SK-N-SH (cell line): Measurements from ENCODE around the gene SYNM. TPM values are rescaled to one million over a fixed set of nuclear protein-coding genes. Genes with fewer than 3 reads are reported as not detected.

Source experiments
- CTCF ChIA-PET: fragments of 300-600, 350-600 bp; formaldehyde crosslinking; extraction: SDS; loops from one replicate; lab custom pipeline; 2021; lab: Yijun Ruan, JAX
- POLR2A ChIA-PET: fragments of 350-600 bp; sonication (Branson Sonifier 250); formaldehyde crosslinking; extraction: SDS; loops from one replicate; lab custom pipeline; 2020; ENCODE audit warnings: antibody characterized with exemption, inconsistent platforms; lab: Yijun Ruan, JAX
- DNase-seq: peaks from one replicate; pipeline ENCODE4 v3.0.0; 2012
- H2AFZ ChIP-seq: fragments of 200-600 bp; sonication (generic); 2 replicates; pipeline ENCODE4 v1.8.1; 2016; ENCODE audit warnings: antibody characterized with exemption, mild to moderate bottlenecking, low read depth
- H3F3A ChIP-seq: fragments of 200-600 bp; sonication (generic); replicated peaks from 2 replicates; pipeline ENCODE3; 2016; ENCODE audit warnings: antibody characterized with exemption, mild to moderate bottlenecking; ENCODE audit not compliant: insufficient read depth
- H3K27ac ChIP-seq, 2 experiments: fragments of 200-500 bp in 1 of 2; fragments of 200-600 bp in 1 of 2; sonication (Bioruptor generic) in 1 of 2; sonication (generic), shearing (Covaris generic) in 1 of 2; 2 replicates each; pipeline versions ENCODE4 v1.5.1 to v1.6.1; 2014 to 2016; ENCODE audit warnings: low read depth in 2 of 2, inconsistent platforms in 1 of 2, low read length in 1 of 2, mild to moderate bottlenecking in 1 of 2, mixed read lengths in 1 of 2
- H3K27me3 ChIP-seq: fragments of 200-600 bp; sonication (generic), shearing (Covaris generic); 2 replicates; pipeline ENCODE4 v1.6.1; 2016; ENCODE audit warnings: mixed run types; ENCODE audit not compliant: insufficient read depth
- H3K36me3 ChIP-seq, 2 experiments: fragments of 200-500 bp in 1 of 2; fragments of 200-600 bp in 1 of 2; sonication (Bioruptor generic) in 1 of 2; sonication (generic) in 1 of 2; replicated peaks in 1 of 2; 2 replicates each; pipeline versions ENCODE3 to v1.5.1; 2014 to 2016; ENCODE audit warnings: low read length in 1 of 2, mild to moderate bottlenecking in 1 of 2; ENCODE audit not compliant: insufficient read depth in 2 of 2, control insufficient read depth in 1 of 2
- H3K4me1 ChIP-seq, 2 experiments: fragments of 200-500 bp in 1 of 2; fragments of 200-600 bp in 1 of 2; sonication (Bioruptor generic) in 1 of 2; sonication (generic), shearing (Covaris generic) in 1 of 2; 2 replicates each; pipeline versions ENCODE4 v1.5.1 to v1.6.1; 2014 to 2016; ENCODE audit warnings: low read depth in 1 of 2, low read length in 1 of 2, mixed run types in 1 of 2; ENCODE audit not compliant: insufficient read depth in 2 of 2, control insufficient read depth in 1 of 2
- H3K4me2 ChIP-seq: fragments of 200-600 bp; sonication (generic), shearing (Covaris generic); 2 replicates; pipeline ENCODE4 v1.6.1; 2017; ENCODE audit warnings: mixed run types
- H3K4me3 ChIP-seq, 2 experiments: fragments of 200-500 bp in 1 of 2; fragments of 200-600 bp in 1 of 2; sonication (Bioruptor generic) in 1 of 2; sonication (generic), shearing (Covaris generic) in 1 of 2; 2 replicates each; pipeline versions ENCODE4 v1.5.1 to v1.8.1; 2014 to 2016; ENCODE audit warnings: low read depth in 2 of 2, inconsistent platforms in 1 of 2, low read length in 1 of 2, mild to moderate bottlenecking in 1 of 2, mixed read lengths in 1 of 2, moderate library complexity in 1 of 2
- H3K79me2 ChIP-seq: fragments of 200-600 bp; sonication (generic); 2 replicates; pipeline ENCODE4 v1.8.1; 2017; ENCODE audit warnings: mild to moderate bottlenecking; ENCODE audit not compliant: insufficient read depth
- H3K9ac ChIP-seq: fragments of 200-600 bp; sonication (generic); 2 replicates; pipeline ENCODE4 v1.6.1; 2017; ENCODE audit warnings: mixed run types
- H3K9me2 ChIP-seq: fragments of 200-600 bp; sonication (generic); 2 replicates; pipeline ENCODE4 v1.6.1; 2017; ENCODE audit warnings: mixed run types
- H3K9me3 ChIP-seq: fragments of 200-600 bp; sonication (generic); 2 replicates; pipeline ENCODE4 v1.6.1; 2017; ENCODE audit warnings: mixed run types, mild to moderate bottlenecking, moderate library complexity
- H4K20me1 ChIP-seq: fragments of 200-600 bp; sonication (generic); 2 replicates; pipeline ENCODE4 v1.6.1; 2017; ENCODE audit warnings: mild to moderate bottlenecking, mixed run types; ENCODE audit not compliant: insufficient read depth
- ELF1 ChIP-seq: IDR thresholded peaks from 2 replicates; pipeline ENCODE4 v1.4.0; 2012
- EZH2phosphoT487 ChIP-seq: fragments of 200-600 bp; sonication (generic); IDR thresholded peaks from 2 replicates; pipeline ENCODE4 v1.6.1; 2017; ENCODE audit warnings: low read depth, mixed run types, mild to moderate bottlenecking, antibody characterized with exemption, moderate library complexity, borderline replicate concordance
- FOXJ3 ChIP-seq: sonication (generic); formaldehyde crosslinking; IDR thresholded peaks from 2 replicates; pipeline ENCODE4 v1.5.1; 2020; ENCODE audit warnings: mild to moderate bottlenecking, missing genetic modification reagents
- FOXM1 ChIP-seq: IDR thresholded peaks from 2 replicates; pipeline ENCODE4 v1.4.0; 2012; ENCODE audit warnings: low read depth, mild to moderate bottlenecking
- JUND ChIP-seq: IDR thresholded peaks from 2 replicates; pipeline ENCODE4 v1.4.0; 2012
- MXI1 ChIP-seq: IDR thresholded peaks from 2 replicates; pipeline ENCODE4 v1.6.1; 2012; ENCODE audit warnings: mild to moderate bottlenecking, low read depth, low read length, improper control_type of control experiment
- NFIC ChIP-seq: IDR thresholded peaks from 2 replicates; pipeline ENCODE4 v1.4.0; 2012; ENCODE audit warnings: borderline replicate concordance
- POLR2AphosphoS5 ChIP-seq: IDR thresholded peaks from 2 replicates; pipeline ENCODE4 v1.6.1; 2012; ENCODE audit warnings: low read depth, low read length
- RCOR1 ChIP-seq: fragments of 150-350 bp; IDR thresholded peaks from 2 replicates; pipeline ENCODE4 v1.6.1; 2017; ENCODE audit warnings: antibody characterized with exemption, low read length
- RFX5 ChIP-seq: IDR thresholded peaks from 2 replicates; pipeline ENCODE4 v1.6.1; 2012; ENCODE audit warnings: mild to moderate bottlenecking, improper control_type of control experiment, low read length
- RXRA ChIP-seq: IDR thresholded peaks from 2 replicates; pipeline ENCODE4 v1.4.0; 2012; ENCODE audit warnings: low read depth, mild to moderate bottlenecking, borderline replicate concordance
- SMC3 ChIP-seq: IDR thresholded peaks from 2 replicates; pipeline ENCODE4 v1.6.1; 2012; ENCODE audit warnings: low read depth, low read length, improper control_type of control experiment
- TAF1 ChIP-seq: IDR thresholded peaks from 2 replicates; pipeline ENCODE4 v1.6.1; 2012; ENCODE audit warnings: low read depth, mild to moderate bottlenecking, low read length, moderate library complexity, borderline replicate concordance
- WGBS: methylation state at CpG from one replicate; pipeline ENCODE4 v1.1.6; 2017; ENCODE audit warnings: low lambda C conversion rate; 5-methylcytosine and 5-hydroxymethylcytosine counted together
- polyA plus RNA-seq, 3 experiments: library from polyadenylated mRNA; depleted of rRNA; stranded (reverse); fragments of >200 nt; gene quantifications; 2 replicates each; pipeline ENCODE4 v1.2.3, GENCODE V29; 2012
- TF ChIP-seq, protein P1 (sequence below): IDR thresholded peaks from 2 replicates; pipeline ENCODE4; 2012
- TF ChIP-seq, protein P2 (sequence below): IDR thresholded peaks from 2 replicates; pipeline ENCODE4 v1.6.1; 2012; ENCODE audit warnings: mild to moderate bottlenecking, low read depth, low read length, moderate library complexity
- TF ChIP-seq, protein P3 (sequence below): IDR thresholded peaks from 2 replicates; pipeline ENCODE4 v1.4.0; 2012; ENCODE audit warnings: low read depth, borderline replicate concordance
- TF ChIP-seq, protein P4 (sequence below): fragments of 150-350 bp; IDR thresholded peaks from 2 replicates; pipeline ENCODE4 v1.6.1; 2016; ENCODE audit warnings: mild to moderate bottlenecking, low read depth, low read length
- TF ChIP-seq, protein P5 (sequence below): IDR thresholded peaks from 2 replicates; pipeline ENCODE4 v1.4.0; 2012; ENCODE audit warnings: low read depth

Gene SYNM
- polyA plus RNA-seq, 1 of the 3 experiments (the other 2 are of a cell fraction) = 5.0 TPM

DNA sequence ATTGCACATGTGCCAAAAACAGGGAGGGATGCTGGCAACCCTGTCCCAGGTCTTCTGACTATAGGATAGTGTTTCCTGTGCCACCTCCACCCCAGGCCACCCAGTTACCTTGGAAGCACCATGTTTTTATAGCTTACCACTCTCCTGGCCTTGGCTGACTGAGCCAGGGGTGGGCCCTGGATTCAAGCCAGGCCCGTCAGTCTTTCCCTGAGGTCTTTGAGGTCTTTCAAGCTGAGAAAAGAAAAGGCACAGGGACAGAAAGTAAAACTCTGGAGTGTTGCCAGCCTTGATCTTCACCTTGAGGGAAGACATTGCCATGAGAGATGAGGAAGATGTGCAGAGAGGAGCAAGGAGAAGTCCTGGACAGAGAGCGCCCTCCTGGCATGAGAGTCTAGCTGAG is 46.3 kb downstream of the SYNM start:
- 73% methylated on average over 2 of the region's 2 CpGs for WGBS
- H3K9me2 ChIP-seq = no peaks in the 10 kb centered on the region
- H3K4me2 ChIP-seq = no peak overlapping the region
- ChIA-PET CTCF (interaction anchor here (1.1 kb wide), 1 partner anchor 8 kb away, joined by 3 read pairs; no protein-coding TSS in a partner anchor), POLR2A (no interaction called here)
- no peaks in the 10 kb centered on the region for H3K79me2 ChIP-seq
- peaks cover 0 to 6% of the 10 kb centered on the region in 2 experiments for H3K36me3 ChIP-seq
- no peaks in the 10 kb centered on the region for H4K20me1 ChIP-seq
- H3K9me3 ChIP-seq = no peaks in the 10 kb centered on the region
- no peaks in the 10 kb centered on the region for H3F3A ChIP-seq
- no peaks in the 10 kb centered on the region for H3K27me3 ChIP-seq
- TF ChIP-seq, protein P1, sequence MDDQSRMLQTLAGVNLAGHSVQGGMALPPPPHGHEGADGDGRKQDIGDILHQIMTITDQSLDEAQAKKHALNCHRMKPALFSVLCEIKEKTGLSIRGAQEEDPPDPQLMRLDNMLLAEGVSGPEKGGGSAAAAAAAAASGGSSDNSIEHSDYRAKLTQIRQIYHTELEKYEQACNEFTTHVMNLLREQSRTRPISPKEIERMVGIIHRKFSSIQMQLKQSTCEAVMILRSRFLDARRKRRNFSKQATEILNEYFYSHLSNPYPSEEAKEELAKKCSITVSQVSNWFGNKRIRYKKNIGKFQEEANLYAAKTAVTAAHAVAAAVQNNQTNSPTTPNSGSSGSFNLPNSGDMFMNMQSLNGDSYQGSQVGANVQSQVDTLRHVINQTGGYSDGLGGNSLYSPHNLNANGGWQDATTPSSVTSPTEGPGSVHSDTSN = no peak
- TF ChIP-seq, protein P2, sequence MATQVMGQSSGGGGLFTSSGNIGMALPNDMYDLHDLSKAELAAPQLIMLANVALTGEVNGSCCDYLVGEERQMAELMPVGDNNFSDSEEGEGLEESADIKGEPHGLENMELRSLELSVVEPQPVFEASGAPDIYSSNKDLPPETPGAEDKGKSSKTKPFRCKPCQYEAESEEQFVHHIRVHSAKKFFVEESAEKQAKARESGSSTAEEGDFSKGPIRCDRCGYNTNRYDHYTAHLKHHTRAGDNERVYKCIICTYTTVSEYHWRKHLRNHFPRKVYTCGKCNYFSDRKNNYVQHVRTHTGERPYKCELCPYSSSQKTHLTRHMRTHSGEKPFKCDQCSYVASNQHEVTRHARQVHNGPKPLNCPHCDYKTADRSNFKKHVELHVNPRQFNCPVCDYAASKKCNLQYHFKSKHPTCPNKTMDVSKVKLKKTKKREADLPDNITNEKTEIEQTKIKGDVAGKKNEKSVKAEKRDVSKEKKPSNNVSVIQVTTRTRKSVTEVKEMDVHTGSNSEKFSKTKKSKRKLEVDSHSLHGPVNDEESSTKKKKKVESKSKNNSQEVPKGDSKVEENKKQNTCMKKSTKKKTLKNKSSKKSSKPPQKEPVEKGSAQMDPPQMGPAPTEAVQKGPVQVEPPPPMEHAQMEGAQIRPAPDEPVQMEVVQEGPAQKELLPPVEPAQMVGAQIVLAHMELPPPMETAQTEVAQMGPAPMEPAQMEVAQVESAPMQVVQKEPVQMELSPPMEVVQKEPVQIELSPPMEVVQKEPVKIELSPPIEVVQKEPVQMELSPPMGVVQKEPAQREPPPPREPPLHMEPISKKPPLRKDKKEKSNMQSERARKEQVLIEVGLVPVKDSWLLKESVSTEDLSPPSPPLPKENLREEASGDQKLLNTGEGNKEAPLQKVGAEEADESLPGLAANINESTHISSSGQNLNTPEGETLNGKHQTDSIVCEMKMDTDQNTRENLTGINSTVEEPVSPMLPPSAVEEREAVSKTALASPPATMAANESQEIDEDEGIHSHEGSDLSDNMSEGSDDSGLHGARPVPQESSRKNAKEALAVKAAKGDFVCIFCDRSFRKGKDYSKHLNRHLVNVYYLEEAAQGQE = no peak
- TF ChIP-seq SMC3 = no peak
- no peak for TF ChIP-seq EZH2phosphoT487
- no peak for TF ChIP-seq JUND
- no peak for TF ChIP-seq RXRA
- no peak for TF ChIP-seq FOXM1
- H3K4me3 ChIP-seq = no peak overlapping the region
- no peak overlapping the region for H3K9ac ChIP-seq
- peaks cover 8 to 11% of the 10 kb centered on the region in 2 experiments; a peak in 2 of 4 replicates for H3K4me1 ChIP-seq
- H3K27ac ChIP-seq = no peak overlapping the region
- no peak overlapping the region for H2AFZ ChIP-seq
- no peak for DNase-seq

DNA sequence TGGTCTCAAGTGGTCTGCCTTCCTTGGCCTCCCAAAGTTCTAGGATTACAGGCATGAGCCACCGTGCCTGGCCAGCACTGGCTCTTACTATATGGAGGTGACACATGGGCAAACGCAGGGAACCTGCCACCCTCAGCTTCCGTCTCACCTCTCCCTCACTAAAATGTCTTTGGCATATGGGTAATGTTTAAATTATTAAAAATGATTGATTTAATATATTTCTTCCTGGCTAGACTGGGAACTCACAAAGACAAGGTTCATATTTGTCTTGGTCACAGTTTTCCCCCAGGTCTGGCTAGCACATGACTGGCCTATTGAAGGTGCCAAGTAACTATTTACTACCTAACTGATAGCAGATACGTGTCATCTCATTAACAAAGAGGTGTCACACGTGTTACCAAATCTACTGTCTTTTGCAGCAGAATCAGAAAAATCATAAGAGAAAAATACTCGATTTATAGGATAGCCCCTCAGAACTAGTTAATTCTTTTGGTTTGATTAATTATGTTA is 48.2 kb downstream of the SYNM start:
- DNase-seq = no peak
- CTCF ChIA-PET = interaction anchor here (1.7 kb wide), 1 partner anchor 19 kb away, joined by 5 read pairs; no protein-coding TSS in a partner anchor
- Histone ChIP-seq H3K4me3 (no peak overlapping the region), H3K4me1 (peaks cover 8 to 11% of the 10 kb centered on the region in 2 experiments; a peak in 2 of 4 replicates), H3K36me3 (peaks cover 0 to 6% of the 10 kb centered on the region in 2 experiments), H3K27me3 (no peaks in the 10 kb centered on the region), H3K79me2 (no peaks in the 10 kb centered on the region), H3K27ac (no peak overlapping the region), H4K20me1 (no peaks in the 10 kb centered on the region), H3K4me2 (no peak overlapping the region), H3K9me2 (no peaks in the 10 kb centered on the region), H3K9ac (no peak overlapping the region), H2AFZ (no peak overlapping the region), H3K9me3 (no peaks in the 10 kb centered on the region), H3F3A (no peaks in the 10 kb centered on the region)
- WGBS = 77% methylated on average over 6 of the region's 6 CpGs
- POLR2A ChIA-PET = no interaction called here
- TF ChIP-seq FOXM1 (no peak), SMC3 (no peak), ELF1 (no peak), POLR2AphosphoS5 (no peak), TAF1 (no peak), RFX5 (no peak), FOXJ3 (CRISPR knock-in tag) (no peak), MXI1 (no peak), NFIC (no peak), RCOR1 (no peak)
- TF ChIP-seq, protein P3, sequence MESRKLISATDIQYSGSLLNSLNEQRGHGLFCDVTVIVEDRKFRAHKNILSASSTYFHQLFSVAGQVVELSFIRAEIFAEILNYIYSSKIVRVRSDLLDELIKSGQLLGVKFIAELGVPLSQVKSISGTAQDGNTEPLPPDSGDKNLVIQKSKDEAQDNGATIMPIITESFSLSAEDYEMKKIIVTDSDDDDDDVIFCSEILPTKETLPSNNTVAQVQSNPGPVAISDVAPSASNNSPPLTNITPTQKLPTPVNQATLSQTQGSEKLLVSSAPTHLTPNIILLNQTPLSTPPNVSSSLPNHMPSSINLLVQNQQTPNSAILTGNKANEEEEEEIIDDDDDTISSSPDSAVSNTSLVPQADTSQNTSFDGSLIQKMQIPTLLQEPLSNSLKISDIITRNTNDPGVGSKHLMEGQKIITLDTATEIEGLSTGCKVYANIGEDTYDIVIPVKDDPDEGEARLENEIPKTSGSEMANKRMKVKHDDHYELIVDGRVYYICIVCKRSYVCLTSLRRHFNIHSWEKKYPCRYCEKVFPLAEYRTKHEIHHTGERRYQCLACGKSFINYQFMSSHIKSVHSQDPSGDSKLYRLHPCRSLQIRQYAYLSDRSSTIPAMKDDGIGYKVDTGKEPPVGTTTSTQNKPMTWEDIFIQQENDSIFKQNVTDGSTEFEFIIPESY = no peak
- TF ChIP-seq, protein P4, sequence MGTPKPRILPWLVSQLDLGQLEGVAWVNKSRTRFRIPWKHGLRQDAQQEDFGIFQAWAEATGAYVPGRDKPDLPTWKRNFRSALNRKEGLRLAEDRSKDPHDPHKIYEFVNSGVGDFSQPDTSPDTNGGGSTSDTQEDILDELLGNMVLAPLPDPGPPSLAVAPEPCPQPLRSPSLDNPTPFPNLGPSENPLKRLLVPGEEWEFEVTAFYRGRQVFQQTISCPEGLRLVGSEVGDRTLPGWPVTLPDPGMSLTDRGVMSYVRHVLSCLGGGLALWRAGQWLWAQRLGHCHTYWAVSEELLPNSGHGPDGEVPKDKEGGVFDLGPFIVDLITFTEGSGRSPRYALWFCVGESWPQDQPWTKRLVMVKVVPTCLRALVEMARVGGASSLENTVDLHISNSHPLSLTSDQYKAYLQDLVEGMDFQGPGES = no peak
- TF ChIP-seq, protein P1 = no peak
- TF ChIP-seq, protein P5, sequence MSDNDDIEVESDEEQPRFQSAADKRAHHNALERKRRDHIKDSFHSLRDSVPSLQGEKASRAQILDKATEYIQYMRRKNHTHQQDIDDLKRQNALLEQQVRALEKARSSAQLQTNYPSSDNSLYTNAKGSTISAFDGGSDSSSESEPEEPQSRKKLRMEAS = no peak
